CD14-positive monocyte (primary cell): ENCODE measurements around the gene TRIP6. TPM values are rescaled to one million over a fixed set of nuclear protein-coding genes. Genes with fewer than 3 reads are reported as not detected.

ENCODE experiments used
- DNase-seq, 3 donors: peaks; one replicate each; pipeline ENCODE4 v3.0.0-alpha.2; 2011 to 2022
- H2AFZ ChIP-seq: 2 replicates; pipeline ENCODE4 v1.6.0; 2012; ENCODE audit warnings: mild to moderate bottlenecking, low read depth, low read length, inconsistent platforms; ENCODE audit not compliant: insufficient read depth, poor library complexity, severe bottlenecking
- H3K27ac ChIP-seq, 2 donors: 1 replicate in 1 of 2; 2 replicates in 1 of 2; pipeline ENCODE4 v1.5.1; 2012 to 2013; ENCODE audit warnings: low read length in 2 of 2, control low read depth in 1 of 2, inconsistent platforms in 1 of 2, low read depth in 1 of 2, mild to moderate bottlenecking in 1 of 2
- H3K27me3 ChIP-seq, 2 donors: one replicate each; pipeline versions ENCODE4 v1.6.0 to v1.6.1; 2011 to 2013; ENCODE audit warnings: low read length in 2 of 2; ENCODE audit not compliant: control insufficient read depth in 2 of 2, insufficient read depth in 2 of 2
- H3K36me3 ChIP-seq, 2 donors: replicated peaks in 1 of 2; 1 replicate in 1 of 2; 2 replicates in 1 of 2; pipeline versions ENCODE4 v1.5.1 to v1.6.1; 2012 to 2013; ENCODE audit warnings: low read length in 2 of 2, control low read depth in 1 of 2, inconsistent platforms in 1 of 2, mild to moderate bottlenecking in 1 of 2; ENCODE audit not compliant: insufficient read depth in 2 of 2, control insufficient read depth in 1 of 2
- H3K4me1 ChIP-seq, 2 donors: 1 replicate in 1 of 2; 2 replicates in 1 of 2; pipeline versions ENCODE4 v1.5.1 to v1.6.1; 2012 to 2013; ENCODE audit warnings: low read length in 2 of 2, control low read depth in 1 of 2, inconsistent platforms in 1 of 2, mild to moderate bottlenecking in 1 of 2, moderate library complexity in 1 of 2; ENCODE audit not compliant: insufficient read depth in 2 of 2, control insufficient read depth in 1 of 2
- H3K4me2 ChIP-seq: replicated peaks from 2 replicates; pipeline ENCODE3; 2012; ENCODE audit warnings: low read length, moderate library complexity, mild to moderate bottlenecking; ENCODE audit not compliant: poor library complexity, severe bottlenecking; ENCODE audit errors: extremely low read depth
- H3K4me3 ChIP-seq, 3 experiments: fragments of 200-600 bp in 1 of 3; sonication (generic) in 1 of 3; replicated peaks in 1 of 3; 1 replicate in 2 of 3; 2 replicates in 1 of 3; pipeline ENCODE4 v1.5.1; 2011 to 2013; ENCODE audit warnings: low read length in 3 of 3, mild to moderate bottlenecking in 3 of 3, control low read depth in 2 of 3, low read depth in 2 of 3, inconsistent platforms in 1 of 3, moderate library complexity in 1 of 3
- H3K79me2 ChIP-seq: 2 replicates; pipeline ENCODE4 v1.6.0; 2012; ENCODE audit warnings: mild to moderate bottlenecking, control low read depth, inconsistent platforms, low read length, moderate library complexity; ENCODE audit not compliant: insufficient read depth
- H3K9ac ChIP-seq: 2 replicates; pipeline ENCODE4 v1.6.0; 2017; ENCODE audit warnings: low read length, mild to moderate bottlenecking; ENCODE audit not compliant: insufficient read depth, poor library complexity, severe bottlenecking
- H3K9me3 ChIP-seq, 2 donors: replicated peaks in 1 of 2; 1 replicate in 1 of 2; 2 replicates in 1 of 2; pipeline versions ENCODE4 v1.5.1 to v1.6.1; 2012 to 2013; ENCODE audit warnings: low read length in 2 of 2, control low read depth in 1 of 2; ENCODE audit not compliant: control insufficient read depth in 1 of 2, insufficient read depth in 1 of 2
- H4K20me1 ChIP-seq: 2 replicates; pipeline ENCODE4 v1.6.0; 2012; ENCODE audit warnings: mild to moderate bottlenecking, low read length, control low read depth, moderate library complexity; ENCODE audit not compliant: insufficient read depth
- H3K27ac Mint-ChIP-seq, 7 donors: one replicate each; pipeline ENCODE4 v1.8.0; 2020; ENCODE audit warnings: mild to moderate bottlenecking in 7 of 7, mixed read lengths in 7 of 7, moderate library complexity in 6 of 7, inconsistent platforms in 2 of 7
- H3K27me3 Mint-ChIP-seq, 3 donors: one replicate each; pipeline ENCODE4 v1.8.0; 2021 to 2022; ENCODE audit warnings: low read depth in 3 of 3, mild to moderate bottlenecking in 3 of 3, mixed read lengths in 3 of 3, moderate library complexity in 3 of 3, inconsistent platforms in 1 of 3
- H3K36me3 Mint-ChIP-seq, 2 donors: one replicate each; pipeline ENCODE4 v1.8.0; 2020; ENCODE audit warnings: mixed read lengths in 2 of 2, inconsistent platforms in 1 of 2, mild to moderate bottlenecking in 1 of 2
- H3K4me1 Mint-ChIP-seq: one replicate; pipeline ENCODE4 v1.8.0; 2020; ENCODE audit warnings: mild to moderate bottlenecking, mixed read lengths
- H3K4me3 Mint-ChIP-seq, 2 donors: one replicate each; pipeline ENCODE4 v1.8.0; 2020; ENCODE audit warnings: mild to moderate bottlenecking in 2 of 2, mixed read lengths in 2 of 2, moderate library complexity in 1 of 2
- H3K9me3 Mint-ChIP-seq, 7 donors: one replicate each; pipeline ENCODE4 v1.8.0; 2020 to 2022; ENCODE audit warnings: mixed read lengths in 7 of 7, mild to moderate bottlenecking in 6 of 7, moderate library complexity in 6 of 7, inconsistent platforms in 2 of 7
- WGBS: methylation state at CpG from one replicate; pipeline ENCODE4 v1.1.5; 2013; ENCODE audit warnings: missing lambda C conversion rate; ENCODE audit not compliant: insufficient coverage; 5-methylcytosine and 5-hydroxymethylcytosine counted together
- intact Hi-C, 2 donors: fragments of 100-400 bp; cut with micrococcal nuclease; formaldehyde crosslinking; loops; one replicate each; pipeline versions ENCODE4 v1.15.0 to v1.15.1; 2023
- polyA plus RNA-seq, 3 donors: library from polyadenylated mRNA; depleted of rRNA in 1 of 3; unstranded in 2 of 3; stranded (reverse) in 1 of 3; fragments of 300-500 nt in 2 of 3; fragments of >200 nt in 1 of 3; fragmentation: Illumina TruSeq in 2 of 3; gene quantifications; 1 replicate in 2 of 3; 2 replicates in 1 of 3; pipeline ENCODE4 v1.2.3, GENCODE V29; 2012 to 2021
- TF ChIP-seq, protein P1 (sequence below): fragments of 200-600 bp; IDR thresholded peaks from one replicate; pipeline ENCODE4 v1.8.0; 2022; ENCODE audit warnings: antibody characterized with exemption, mild to moderate bottlenecking

The TRIP6 gene
- polyA plus RNA-seq, 3 donors: 1.9 to 5.9 (median 5.8) TPM

GRCh38 chr7:100901921-100902332 lies 34.7 kb downstream of the TRIP6 start:
- peaks cover 2% of the 10 kb centered on the region for H3K4me1 Mint-ChIP-seq
- peaks cover 33 to 49% (median 38%) of the 10 kb centered on the region in 3 donors for H3K27me3 Mint-ChIP-seq
- H3K4me1 ChIP-seq: no peaks in the 10 kb centered on the region
- WGBS: 94% methylated on average over 4 of the region's 5 CpGs
- H3K79me2 ChIP-seq: no peaks in the 10 kb centered on the region
- H3K4me3 Mint-ChIP-seq: no peak overlapping the region
- no peak overlapping the region for H3K4me3 ChIP-seq
- no peaks in the 10 kb centered on the region for H3K36me3 ChIP-seq
- no peaks in the 10 kb centered on the region for H4K20me1 ChIP-seq
- H3K27me3 ChIP-seq: peaks cover 0 to 26% of the 10 kb centered on the region in 2 donors
- DNase-seq: no peak
- H3K9me3 ChIP-seq: no peaks in the 10 kb centered on the region
- H3K27ac Mint-ChIP-seq: no peak overlapping the region
- intact Hi-C loops: no loop called here
- H3K36me3 Mint-ChIP-seq: no peaks in the 10 kb centered on the region
- no peak overlapping the region for H3K9ac ChIP-seq
- no peak overlapping the region for H2AFZ ChIP-seq
- TF ChIP-seq, protein P1, sequence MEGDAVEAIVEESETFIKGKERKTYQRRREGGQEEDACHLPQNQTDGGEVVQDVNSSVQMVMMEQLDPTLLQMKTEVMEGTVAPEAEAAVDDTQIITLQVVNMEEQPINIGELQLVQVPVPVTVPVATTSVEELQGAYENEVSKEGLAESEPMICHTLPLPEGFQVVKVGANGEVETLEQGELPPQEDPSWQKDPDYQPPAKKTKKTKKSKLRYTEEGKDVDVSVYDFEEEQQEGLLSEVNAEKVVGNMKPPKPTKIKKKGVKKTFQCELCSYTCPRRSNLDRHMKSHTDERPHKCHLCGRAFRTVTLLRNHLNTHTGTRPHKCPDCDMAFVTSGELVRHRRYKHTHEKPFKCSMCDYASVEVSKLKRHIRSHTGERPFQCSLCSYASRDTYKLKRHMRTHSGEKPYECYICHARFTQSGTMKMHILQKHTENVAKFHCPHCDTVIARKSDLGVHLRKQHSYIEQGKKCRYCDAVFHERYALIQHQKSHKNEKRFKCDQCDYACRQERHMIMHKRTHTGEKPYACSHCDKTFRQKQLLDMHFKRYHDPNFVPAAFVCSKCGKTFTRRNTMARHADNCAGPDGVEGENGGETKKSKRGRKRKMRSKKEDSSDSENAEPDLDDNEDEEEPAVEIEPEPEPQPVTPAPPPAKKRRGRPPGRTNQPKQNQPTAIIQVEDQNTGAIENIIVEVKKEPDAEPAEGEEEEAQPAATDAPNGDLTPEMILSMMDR: no peak
- H3K9me3 Mint-ChIP-seq: peaks cover 0 to 5% (median 0%) of the 10 kb centered on the region in 7 donors
- H3K4me2 ChIP-seq: no peak overlapping the region
- H3K27ac ChIP-seq: no peak overlapping the region

DNA sequence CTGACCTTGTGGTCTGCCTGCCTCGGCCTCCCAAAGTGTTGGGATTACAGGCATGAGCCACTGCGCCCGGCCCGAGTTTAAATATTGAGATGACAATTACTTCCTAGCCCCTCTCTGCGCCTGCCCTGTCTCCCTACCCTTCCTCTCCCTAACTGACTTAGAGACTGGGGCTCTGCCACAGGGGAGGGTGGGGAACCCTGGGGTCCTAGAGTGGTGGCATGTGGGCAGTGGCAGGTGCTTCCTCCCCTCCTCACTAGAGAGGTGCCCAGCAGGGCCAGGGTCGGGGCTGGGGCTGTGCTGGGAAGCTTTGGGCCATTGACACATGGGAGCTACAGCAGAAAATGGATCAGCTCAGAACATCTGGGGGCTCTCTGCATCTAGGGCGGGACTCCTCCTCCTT lies 35.5 kb downstream of the TRIP6 start:
- H3K27ac Mint-ChIP-seq: no peak overlapping the region
- WGBS: 43% methylated on average over 1 of the region's 7 CpGs
- no peak overlapping the region for H3K4me3 Mint-ChIP-seq
- Histone ChIP-seq H3K79me2 (no peaks in the 10 kb centered on the region), H2AFZ (no peak overlapping the region), H3K27ac (no peak overlapping the region), H3K4me3 (no peak overlapping the region), H3K27me3 (peaks cover 0 to 20% of the 10 kb centered on the region in 2 donors), H3K4me2 (no peak overlapping the region), H3K4me1 (no peaks in the 10 kb centered on the region), H3K9me3 (no peaks in the 10 kb centered on the region), H3K9ac (no peak overlapping the region), H4K20me1 (no peaks in the 10 kb centered on the region), H3K36me3 (no peaks in the 10 kb centered on the region)
- no peaks in the 10 kb centered on the region for H3K36me3 Mint-ChIP-seq
- no peak for DNase-seq
- no peaks in the 10 kb centered on the region for H3K4me1 Mint-ChIP-seq
- H3K9me3 Mint-ChIP-seq: peaks cover 0 to 3% (median 0%) of the 10 kb centered on the region in 7 donors
- intact Hi-C loops: no loop called here
- peaks cover 28 to 43% (median 35%) of the 10 kb centered on the region in 3 donors for H3K27me3 Mint-ChIP-seq
- TF ChIP-seq, protein P1: no peak
